Stimulated activated CD4-positive, alpha-beta T cell treated with anti-CD3 and anti-CD28 coated beads, Interleukin-4, amount 100 ng/mL, for 1 hour (primary cell): ENCODE data around the gene CLDN6.

Source experiments
- DNase-seq: peaks from one replicate; pipeline ENCODE4 v3.0.0-alpha.2; 2020

The CLDN6 gene

GRCh38 chr16:3051494-3051893 lies 33.5 kb upstream of the CLDN6 start:
- DNase-seq, result no peak

GRCh38 chr16:3051009-3051408 lies 33.0 kb upstream of the CLDN6 start:
- DNase-seq, result no peak

- no peak for DNase-seq
These were observed 32.5 kb upstream of the CLDN6 start for GRCh38 chr16:3050487-3050886.

- DNase-seq, result no peak
These were observed 32.0 kb upstream of the CLDN6 start for GRCh38 chr16:3049921-3050481.

- no peak for DNase-seq
These were observed 29.4 kb upstream of the CLDN6 start for GRCh38 chr16:3047387-3047720.

GRCh38 chr16:3046641-3047386 lies 28.8 kb upstream of the CLDN6 start:
- no peak for DNase-seq

GRCh38 chr16:3045758-3046640 lies 28.0 kb upstream of the CLDN6 start, which contains the start of gene MMP25:
Gene MMP25, plus strand, starts transcription at chr16:3046561. Its CDS starts 357 bp downstream, at chr16:3046918.
- no peak for DNase-seq

- DNase-seq, result no peak
These were observed 26.7 kb upstream of the CLDN6 start for GRCh38 chr16:3044708-3045107.

- no peak for DNase-seq
These were observed 24.4 kb upstream of the CLDN6 start for GRCh38 chr16:3042376-3042775.

GRCh38 chr16:3038896-3039295 lies 20.9 kb upstream of the CLDN6 start:
- no peak for DNase-seq

- no peak for DNase-seq
These were observed 20.3 kb upstream of the CLDN6 start for GRCh38 chr16:3038256-3038655.

- DNase-seq, result no peak
These were observed 18.8 kb upstream of the CLDN6 start, which contains the start of gene BICDL2 for GRCh38 chr16:3036726-3037315. Gene BICDL2, minus strand, starts transcription at chr16:3036944. Its CDS starts 1,448 bp downstream, at chr16:3035496.

- no peak for DNase-seq
These were observed 18.2 kb upstream of the CLDN6 start for GRCh38 chr16:3035972-3036725.

GRCh38 chr16:3035289-3035971 lies 17.4 kb upstream of the CLDN6 start:
- no peak for DNase-seq

GRCh38 chr16:3032624-3033023 lies 14.6 kb upstream of the CLDN6 start:
- no peak for DNase-seq

GRCh38 chr16:3030222-3031212 lies 12.5 kb upstream of the CLDN6 start:
- no peak for DNase-seq

GRCh38 chr16:3029491-3030221 lies 11.7 kb upstream of the CLDN6 start:
- DNase-seq, result peak; percentile 57

GRCh38 chr16:3028716-3029319 lies 10.8 kb upstream of the CLDN6 start:
- DNase-seq, result no peak

GRCh38 chr16:3027983-3028715 lies 10.2 kb upstream of the CLDN6 start:
- peak; percentile 90 for DNase-seq
